ENCODE measurements around the gene PCGF6.

DNA sequence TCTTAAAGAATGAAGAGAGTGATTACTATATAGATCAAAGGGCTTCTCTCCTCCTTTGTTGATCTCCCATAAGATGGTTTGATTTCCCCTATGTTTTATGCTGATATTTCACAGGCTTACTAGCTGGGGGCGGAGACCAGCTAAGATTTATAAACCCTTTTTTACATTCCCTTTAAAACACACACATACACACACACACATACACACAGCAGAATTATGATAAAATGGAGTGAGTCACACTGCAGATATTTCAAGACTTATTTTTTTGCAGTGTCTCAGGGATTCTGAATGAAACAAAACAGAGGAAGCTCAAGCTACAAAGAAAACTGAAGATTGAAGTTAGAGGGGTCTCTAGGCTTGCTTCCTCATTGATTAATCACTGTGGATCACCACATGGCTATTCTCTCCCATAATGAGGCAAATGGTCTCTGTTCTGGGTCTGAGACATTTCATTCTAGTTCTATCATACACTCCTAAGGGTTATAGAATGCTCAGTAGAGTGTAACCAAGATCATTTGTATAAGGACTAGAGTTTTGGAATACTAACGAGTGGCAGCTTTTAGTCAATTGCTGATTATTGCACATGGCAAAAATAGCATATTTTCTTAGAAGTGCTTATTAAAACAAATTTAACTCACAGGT, 55.4 kb downstream of the PCGF6 start:
- TF ChIP-seq, protein P1, sequence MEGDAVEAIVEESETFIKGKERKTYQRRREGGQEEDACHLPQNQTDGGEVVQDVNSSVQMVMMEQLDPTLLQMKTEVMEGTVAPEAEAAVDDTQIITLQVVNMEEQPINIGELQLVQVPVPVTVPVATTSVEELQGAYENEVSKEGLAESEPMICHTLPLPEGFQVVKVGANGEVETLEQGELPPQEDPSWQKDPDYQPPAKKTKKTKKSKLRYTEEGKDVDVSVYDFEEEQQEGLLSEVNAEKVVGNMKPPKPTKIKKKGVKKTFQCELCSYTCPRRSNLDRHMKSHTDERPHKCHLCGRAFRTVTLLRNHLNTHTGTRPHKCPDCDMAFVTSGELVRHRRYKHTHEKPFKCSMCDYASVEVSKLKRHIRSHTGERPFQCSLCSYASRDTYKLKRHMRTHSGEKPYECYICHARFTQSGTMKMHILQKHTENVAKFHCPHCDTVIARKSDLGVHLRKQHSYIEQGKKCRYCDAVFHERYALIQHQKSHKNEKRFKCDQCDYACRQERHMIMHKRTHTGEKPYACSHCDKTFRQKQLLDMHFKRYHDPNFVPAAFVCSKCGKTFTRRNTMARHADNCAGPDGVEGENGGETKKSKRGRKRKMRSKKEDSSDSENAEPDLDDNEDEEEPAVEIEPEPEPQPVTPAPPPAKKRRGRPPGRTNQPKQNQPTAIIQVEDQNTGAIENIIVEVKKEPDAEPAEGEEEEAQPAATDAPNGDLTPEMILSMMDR (IDR thresholded peaks at IDR 0.05) = no peak
- TF ChIP-seq POLR2A (IDR thresholded peaks at IDR 0.05) = no peak
